ENCODE measurements around the gene ANKRD63. TPM values are rescaled to one million over a fixed set of nuclear protein-coding genes. Genes with fewer than 3 reads are reported as not detected.

Gene ANKRD63
- polyA plus RNA-seq, 3 donors: not detected

- Histone ChIP-seq H3K36me3 (replicated peaks in 1 of 2; ENCODE audit: control insufficient read depth in 1 of 2, insufficient read depth in 2 of 2, low read length in 2 of 2) (no peaks in the 10 kb centered on the region), H3K9ac (ENCODE audit: insufficient read depth, low read length, poor library complexity, severe bottlenecking) (no peak overlapping the region), H3K9me3 (replicated peaks in 1 of 2; ENCODE audit: control insufficient read depth in 1 of 2, insufficient read depth in 1 of 2, low read length in 2 of 2) (no peaks in the 10 kb centered on the region), H3K4me3 (replicated peaks in 1 of 3; ENCODE audit: low read depth in 2 of 3, low read length in 3 of 3) (no peak overlapping the region), H2AFZ (ENCODE audit: insufficient read depth, low read depth, low read length, poor library complexity, severe bottlenecking) (no peak overlapping the region), H3K27me3 (ENCODE audit: control insufficient read depth in 2 of 2, insufficient read depth in 2 of 2, low read length in 2 of 2) (peaks cover 1 to 2% of the 10 kb centered on the region in 2 donors), H3K27ac (ENCODE audit: low read depth in 1 of 2, low read length in 2 of 2) (no peak overlapping the region), H3K79me2 (ENCODE audit: insufficient read depth, low read length) (no peaks in the 10 kb centered on the region), H3K4me1 (ENCODE audit: control insufficient read depth in 1 of 2, insufficient read depth in 2 of 2, low read length in 2 of 2) (no peaks in the 10 kb centered on the region), H4K20me1 (ENCODE audit: insufficient read depth, low read length) (no peaks in the 10 kb centered on the region), H3K4me2 (replicated peaks; ENCODE audit: extremely low read depth, low read length, poor library complexity, severe bottlenecking) (no peak overlapping the region)
- Mint-ChIP-seq H3K36me3 (peaks cover 0 to 2% of the 10 kb centered on the region in 2 donors), H3K27ac (no peak overlapping the region), H3K4me1 (peaks cover 2% of the 10 kb centered on the region), H3K27me3 (ENCODE audit: low read depth in 3 of 3) (peaks cover 6 to 13% (median 13%) of the 10 kb centered on the region in 3 donors), H3K9me3 (no peaks in the 10 kb centered on the region), H3K4me3 (no peak overlapping the region)
- no peak for DNase-seq
- WGBS (ENCODE audit: insufficient coverage): 57% methylated on average over 3 of the region's 7 CpGs
- TF ChIP-seq CTCF (IDR thresholded peaks at IDR 0.05): no peak
- intact Hi-C loops (cut with micrococcal nuclease): no loop called here
These were observed 23.8 kb downstream of the ANKRD63 start for GRCh38 chr15:40259021-40259420.

- 55% methylated on average over 7 of the region's 8 CpGs for WGBS (ENCODE audit: insufficient coverage)
- no peak overlapping the region for H3K9ac ChIP-seq (ENCODE audit: insufficient read depth, low read length, poor library complexity, severe bottlenecking)
- Mint-ChIP-seq H3K36me3 (peaks cover 0 to 6% of the 10 kb centered on the region in 2 donors), H3K27me3 (ENCODE audit: low read depth in 3 of 3) (peaks cover 10 to 18% (median 17%) of the 10 kb centered on the region in 3 donors), H3K4me3 (no peak overlapping the region), H3K27ac (no peak overlapping the region), H3K4me1 (peaks cover 2% of the 10 kb centered on the region), H3K9me3 (no peaks in the 10 kb centered on the region)
- no peaks in the 10 kb centered on the region for H3K36me3 ChIP-seq (replicated peaks in 1 of 2; ENCODE audit: control insufficient read depth in 1 of 2, insufficient read depth in 2 of 2, low read length in 2 of 2)
- no peak overlapping the region for H3K27ac ChIP-seq (ENCODE audit: low read depth in 1 of 2, low read length in 2 of 2)
- no peak overlapping the region for H3K4me3 ChIP-seq (replicated peaks in 1 of 3; ENCODE audit: low read depth in 2 of 3, low read length in 3 of 3)
- no peaks in the 10 kb centered on the region for H3K4me1 ChIP-seq (ENCODE audit: control insufficient read depth in 1 of 2, insufficient read depth in 2 of 2, low read length in 2 of 2)
- H3K79me2 ChIP-seq (ENCODE audit: insufficient read depth, low read length): no peaks in the 10 kb centered on the region
- no peak for TF ChIP-seq CTCF (IDR thresholded peaks at IDR 0.05)
- intact Hi-C loops (cut with micrococcal nuclease): no loop called here
- no peak for DNase-seq
- H3K27me3 ChIP-seq (ENCODE audit: control insufficient read depth in 2 of 2, insufficient read depth in 2 of 2, low read length in 2 of 2): peaks cover 4 to 7% of the 10 kb centered on the region in 2 donors
- H4K20me1 ChIP-seq (ENCODE audit: insufficient read depth, low read length): no peaks in the 10 kb centered on the region
- no peak overlapping the region for H3K4me2 ChIP-seq (replicated peaks; ENCODE audit: extremely low read depth, low read length, poor library complexity, severe bottlenecking)
- no peaks in the 10 kb centered on the region for H3K9me3 ChIP-seq (replicated peaks in 1 of 2; ENCODE audit: control insufficient read depth in 1 of 2, insufficient read depth in 1 of 2, low read length in 2 of 2)
- peak overlapping the region; percentile 6 for H2AFZ ChIP-seq (ENCODE audit: insufficient read depth, low read depth, low read length, poor library complexity, severe bottlenecking)
These were observed 24.3 kb downstream of the ANKRD63 start for GRCh38 chr15:40258544-40258943.

Data from CD14-positive monocyte (primary cell).